ENCODE measurements around the gene PHACTR4. TPM values are rescaled to one million over a fixed set of nuclear protein-coding genes. Genes with fewer than 3 reads are reported as not detected.
"Not testable (repeated sequence)": the region's sequence is repeated elsewhere in the genome, so short reads cannot be mapped to it uniquely, and the experiment has no call there.

PHACTR4 gene
- total RNA-seq, 1 donor from 2014 or later, result 33.0 TPM

- Histone ChIP-seq H3K36me3 (peaks cover 29 to 33% of the 10 kb centered on the region in 2 donors), H3K4me3 (no peak overlapping the region), H3K27me3 (no peaks in the 10 kb centered on the region), H3K4me1 (no peaks in the 10 kb centered on the region), H3K27ac (no peak overlapping the region), H3K9me3 (no peaks in the 10 kb centered on the region)
- no peak for TF ChIP-seq CTCF (IDR thresholded peaks at IDR 0.05)
- no peak for DNase-seq (ENCODE audit: low spot score in 2 of 2)
- intact Hi-C loops (cut with DNase I), result no loop called here
Observed at GRCh38 chr1:28466226-28466778, 96.8 kb downstream of the PHACTR4 start.

- Histone ChIP-seq H3K4me3 (no peak overlapping the region), H3K4me1 (no peaks in the 10 kb centered on the region), H3K36me3 (peaks cover 23 to 43% of the 10 kb centered on the region in 2 donors), H3K27ac (no peak overlapping the region), H3K27me3 (no peaks in the 10 kb centered on the region), H3K9me3 (no peaks in the 10 kb centered on the region)
- intact Hi-C loops (cut with DNase I), result loop anchor here (5.0 kb wide), 1 partner anchor 58 kb away; no protein-coding TSS in a partner anchor
- no peak for DNase-seq (ENCODE audit: low spot score in 2 of 2)
- TF ChIP-seq CTCF (IDR thresholded peaks at IDR 0.05), result no peak
Observed at GRCh38 chr1:28470146-28470545, 100.6 kb downstream of the PHACTR4 start.

- intact Hi-C loops (cut with DNase I); H3K27ac ChIP-seq; DNase-seq (ENCODE audit: low spot score in 2 of 2); H3K27me3 ChIP-seq; H3K4me1 ChIP-seq; H3K4me3 ChIP-seq; H3K9me3 ChIP-seq: not testable (repeated sequence)
- H3K36me3 ChIP-seq, result peaks cover 52 to 79% of the 10 kb centered on the region in 2 donors
Observed at GRCh38 chr1:28479497-28479896, 110.0 kb downstream of the PHACTR4 start.

GRCh38 chr1:28480308-28480707 lies 110.8 kb downstream of the PHACTR4 start:
- Histone ChIP-seq H3K36me3 (peaks cover 52 to 79% of the 10 kb centered on the region in 2 donors), H3K4me3 (no peak overlapping the region), H3K27me3 (no peaks in the 10 kb centered on the region), H3K9me3 (no peaks in the 10 kb centered on the region), H3K4me1 (no peaks in the 10 kb centered on the region), H3K27ac (no peak overlapping the region)
- DNase-seq (ENCODE audit: low spot score in 2 of 2), result no peak
- TF ChIP-seq CTCF (IDR thresholded peaks at IDR 0.05), result no peak
- intact Hi-C loops (cut with DNase I), result no loop called here

GRCh38 chr1:28482138-28482537 lies 112.6 kb downstream of the PHACTR4 start:
- H3K36me3 ChIP-seq, result peaks cover 46 to 78% of the 10 kb centered on the region in 2 donors

GRCh38 chr1:28482702-28483101 lies 113.2 kb downstream of the PHACTR4 start:
- intact Hi-C loops (cut with DNase I), result no loop called here
- no peaks in the 10 kb centered on the region for H3K9me3 ChIP-seq
- H3K4me1 ChIP-seq, result no peaks in the 10 kb centered on the region
- H3K27ac ChIP-seq, result no peak overlapping the region
- no peak for DNase-seq (ENCODE audit: low spot score in 2 of 2)
- no peak overlapping the region for H3K4me3 ChIP-seq
- H3K36me3 ChIP-seq, result peaks cover 41 to 75% of the 10 kb centered on the region in 2 donors
- TF ChIP-seq CTCF (IDR thresholded peaks at IDR 0.05), result no peak
- H3K27me3 ChIP-seq, result no peaks in the 10 kb centered on the region

More at GRCh38 chr1:28482138-28482537, 112.6 kb downstream of the PHACTR4 start:
- Histone ChIP-seq H3K27ac (no peak overlapping the region), H3K4me3 (no peak overlapping the region), H3K9me3 (no peaks in the 10 kb centered on the region), H3K27me3 (no peaks in the 10 kb centered on the region), H3K4me1 (no peaks in the 10 kb centered on the region)
- no peak for TF ChIP-seq CTCF (IDR thresholded peaks at IDR 0.05)
- intact Hi-C loops (cut with DNase I), result no loop called here
- DNase-seq (ENCODE audit: low spot score in 2 of 2), result no peak
